ENCODE measurements around the gene SFMBT1. TPM values are rescaled to one million over a fixed set of nuclear protein-coding genes. Genes with fewer than 3 reads are reported as not detected.
A peak's percentile ranks its signal among the peaks of the same experiment; 100 is the strongest.

SFMBT1 gene
- polyA plus RNA-seq, 1 donor from 2014 or later = 17.8 TPM

DNA sequence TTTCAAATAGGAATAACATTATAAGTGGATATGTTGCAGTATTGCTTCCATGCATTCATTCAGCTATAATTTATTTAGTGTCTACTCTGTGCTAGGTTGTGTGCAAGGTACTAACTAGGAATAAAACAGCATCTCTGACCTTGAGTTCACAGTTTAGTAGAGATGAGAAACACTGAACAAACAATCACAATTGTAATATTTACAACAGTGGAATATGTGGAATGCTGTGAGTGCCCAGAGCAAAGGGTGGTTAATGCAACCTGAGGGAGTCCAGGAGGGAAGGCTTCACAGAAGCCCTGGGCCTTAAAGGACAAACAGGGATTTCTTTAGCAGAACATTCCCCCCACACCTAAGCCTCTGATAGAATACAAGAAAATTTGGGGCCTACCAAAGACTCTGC, 13.3 kb downstream of the SFMBT1 start:
- peak overlapping the region in 1 of 3 donors; percentile 10 for H3K27ac Mint-ChIP-seq
- peaks cover 13 to 22% (median 18%) of the 10 kb centered on the region in 3 donors for H3K4me1 Mint-ChIP-seq
- H3K36me3 Mint-ChIP-seq = peaks cover 3% of the 10 kb centered on the region
- H3K9me3 Mint-ChIP-seq = no peaks in the 10 kb centered on the region
- H3K4me3 Mint-ChIP-seq = no peak overlapping the region
- H3K27me3 Mint-ChIP-seq = no peaks in the 10 kb centered on the region

DNA sequence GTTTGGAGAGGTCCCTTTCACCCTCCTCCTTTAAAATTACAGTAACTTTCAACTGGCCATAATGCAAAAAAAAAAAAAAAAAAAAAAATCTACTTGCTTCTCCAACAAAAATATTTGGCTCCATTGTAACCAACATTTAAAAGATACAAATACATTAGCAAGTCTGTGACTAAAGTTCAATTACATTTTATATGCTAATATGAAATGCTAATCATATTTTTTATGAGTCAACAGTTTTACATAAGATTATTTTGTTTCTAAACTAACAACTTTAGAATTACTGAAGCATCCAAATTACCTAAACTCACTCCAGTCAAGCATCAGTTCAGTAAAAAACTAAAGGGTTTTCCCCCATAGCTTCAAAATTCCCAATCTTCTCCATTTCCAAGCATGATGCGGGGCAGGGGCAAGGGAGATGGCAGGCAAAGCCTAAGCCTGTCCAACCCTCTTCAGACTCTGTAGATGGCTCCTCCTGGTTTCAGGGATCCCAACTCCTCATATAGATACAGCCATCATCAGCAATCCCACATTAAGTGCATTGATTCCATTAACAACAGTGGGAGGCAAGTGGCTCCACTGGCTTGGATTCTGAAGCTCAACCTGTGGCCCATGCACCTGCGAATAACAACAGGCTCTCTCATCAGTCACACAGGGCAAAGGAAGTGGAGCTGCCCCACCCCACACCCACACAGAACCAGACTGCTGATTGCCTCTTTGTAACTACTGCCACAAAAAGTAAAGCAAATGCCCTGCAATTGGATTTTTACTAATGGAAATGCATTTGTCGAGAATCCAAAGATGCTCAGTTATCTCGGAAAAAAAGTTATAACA, 15.0 kb downstream of the SFMBT1 start:
- peak overlapping the region; percentile 3 to 48 (median 6) for H3K27ac Mint-ChIP-seq
- H3K4me1 Mint-ChIP-seq = peaks cover 17 to 20% (median 18%) of the 10 kb centered on the region in 3 donors
- peak overlapping the region in 2 of 4 donors; percentile 58 to 92 for H3K4me3 Mint-ChIP-seq
- no peaks in the 10 kb centered on the region for H3K9me3 Mint-ChIP-seq
- H3K27me3 Mint-ChIP-seq = no peaks in the 10 kb centered on the region
- H3K36me3 Mint-ChIP-seq = peaks cover 3% of the 10 kb centered on the region

DNA sequence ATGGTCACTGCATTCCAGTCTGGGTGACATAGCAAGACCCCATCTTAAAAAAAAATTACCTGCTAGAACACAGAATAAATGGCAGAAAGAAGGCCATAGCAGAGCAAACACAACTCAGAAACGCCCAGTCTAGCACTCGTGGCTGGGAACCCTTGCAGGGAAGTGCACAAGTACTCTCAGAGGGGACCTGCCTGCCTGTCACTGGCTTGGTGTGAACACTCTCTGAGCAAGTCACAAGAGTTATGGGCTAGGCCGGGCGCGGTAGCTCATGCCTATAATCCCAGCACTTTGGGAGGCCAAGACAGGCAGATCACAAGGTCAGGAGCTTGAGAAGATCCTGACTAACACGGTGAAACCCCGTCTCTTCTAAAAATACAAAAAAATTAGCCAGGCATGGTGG, 17.2 kb downstream of the SFMBT1 start:
- Mint-ChIP-seq H3K27ac (no peak overlapping the region), H3K4me3 (no peak overlapping the region), H3K9me3 (no peaks in the 10 kb centered on the region), H3K27me3 (no peaks in the 10 kb centered on the region), H3K36me3 (peaks cover 1% of the 10 kb centered on the region), H3K4me1 (peaks cover 21 to 25% (median 21%) of the 10 kb centered on the region in 3 donors)

DNA sequence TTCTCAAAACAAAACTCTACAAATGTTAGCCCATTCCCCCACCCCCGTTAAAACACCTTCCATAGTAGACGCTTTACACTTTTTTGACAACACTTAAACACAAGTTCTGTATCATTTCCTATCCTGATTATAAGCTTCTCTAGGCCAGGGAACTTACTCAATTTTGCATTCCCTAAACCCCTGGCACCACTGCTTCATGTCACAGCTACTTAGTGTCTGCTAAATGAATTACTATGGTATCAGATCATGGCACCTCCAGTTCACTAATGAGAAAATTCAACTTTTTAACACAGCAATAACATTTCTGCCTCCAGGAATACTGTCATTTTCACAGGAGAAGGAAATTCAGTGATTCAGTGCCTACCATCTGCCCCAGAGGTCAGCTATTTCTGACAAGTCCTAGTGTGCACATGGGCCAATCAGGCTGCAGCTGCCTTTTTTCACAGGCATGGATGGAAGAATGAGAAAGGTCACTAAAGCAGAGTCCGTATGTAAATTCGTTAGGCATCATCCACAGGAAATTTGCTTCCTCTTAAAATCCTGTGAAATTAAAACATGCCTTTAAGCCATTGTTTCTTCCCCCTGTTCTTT, 18.5 kb downstream of the SFMBT1 start:
- Mint-ChIP-seq H3K4me3 (no peak overlapping the region), H3K27ac (peak overlapping the region in 1 of 3 donors; percentile 50)

DNA sequence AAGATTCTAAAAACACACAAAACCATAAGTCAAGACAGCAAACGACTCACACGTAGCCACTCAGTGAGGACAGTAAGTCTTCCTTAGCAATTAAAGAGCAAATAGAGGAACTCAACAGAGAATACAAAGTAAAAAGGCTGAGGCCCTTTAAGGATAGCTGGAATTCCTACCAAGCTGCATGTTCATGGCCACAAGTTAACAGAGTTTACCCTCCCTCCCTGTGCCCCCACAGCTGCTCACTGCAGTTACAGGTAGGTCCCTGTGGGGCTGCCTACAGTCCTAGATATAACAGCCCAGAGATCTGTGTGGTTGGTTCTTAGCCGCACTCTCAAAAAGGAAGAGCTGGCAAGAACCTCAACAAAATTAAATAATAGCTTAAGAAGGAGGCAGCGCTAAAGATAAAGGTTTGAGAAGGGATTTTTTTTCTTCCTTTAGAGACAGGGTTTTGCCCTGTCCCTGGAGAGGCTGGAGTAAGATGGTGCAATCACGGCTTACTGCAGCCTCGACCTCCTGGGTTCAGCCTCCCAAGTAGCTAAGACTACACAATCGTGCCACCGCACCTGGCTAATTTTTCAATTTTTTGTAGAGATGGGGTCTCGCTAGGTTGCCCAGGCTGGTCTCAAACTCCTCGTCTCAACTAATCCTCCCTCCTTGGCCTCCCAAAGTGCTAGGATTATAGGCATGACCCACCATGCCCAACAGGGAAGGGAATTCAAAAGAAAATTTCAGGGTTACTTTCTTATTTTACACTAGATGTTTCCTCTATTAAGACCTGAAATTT, 19.3 kb downstream of the SFMBT1 start:
- Mint-ChIP-seq H3K4me3 (peak overlapping the region in 1 of 4 donors; percentile 11), H3K36me3 (peaks cover 3% of the 10 kb centered on the region), H3K27ac (no peak overlapping the region), H3K9me3 (no peaks in the 10 kb centered on the region), H3K4me1 (peaks cover 18 to 36% (median 24%) of the 10 kb centered on the region in 3 donors), H3K27me3 (no peaks in the 10 kb centered on the region)

More for the DNA sequence above, 18.5 kb downstream of the SFMBT1 start:
- peaks cover 3% of the 10 kb centered on the region for H3K36me3 Mint-ChIP-seq
- no peaks in the 10 kb centered on the region for H3K9me3 Mint-ChIP-seq
- no peaks in the 10 kb centered on the region for H3K27me3 Mint-ChIP-seq
- H3K4me1 Mint-ChIP-seq = peaks cover 21 to 33% (median 25%) of the 10 kb centered on the region in 3 donors

DNA sequence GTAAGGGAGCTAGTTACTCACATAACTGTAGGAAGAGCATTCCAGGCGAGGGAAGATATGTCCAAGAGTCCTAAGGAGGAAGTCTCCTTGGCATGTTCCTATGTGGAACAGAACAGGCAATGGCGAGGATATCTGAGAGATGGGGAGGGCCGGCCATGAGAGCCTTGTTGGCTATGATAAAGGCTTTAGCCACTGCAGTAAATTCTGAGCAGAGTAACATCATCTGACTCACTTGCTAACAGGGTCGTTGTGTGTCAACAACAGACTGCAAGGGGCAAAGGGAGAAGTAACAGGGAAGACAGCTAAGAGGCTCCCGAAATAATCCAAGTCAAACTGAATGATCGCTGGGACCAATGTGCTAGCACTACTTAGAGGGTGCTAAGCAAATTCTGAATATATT, 21.6 kb downstream of the SFMBT1 start:
- H3K27ac Mint-ChIP-seq = no peak overlapping the region
- no peak overlapping the region for H3K4me3 Mint-ChIP-seq
- H3K36me3 Mint-ChIP-seq = peaks cover 3% of the 10 kb centered on the region
- no peaks in the 10 kb centered on the region for H3K27me3 Mint-ChIP-seq
- no peaks in the 10 kb centered on the region for H3K9me3 Mint-ChIP-seq
- peaks cover 15 to 35% (median 21%) of the 10 kb centered on the region in 3 donors for H3K4me1 Mint-ChIP-seq

DNA sequence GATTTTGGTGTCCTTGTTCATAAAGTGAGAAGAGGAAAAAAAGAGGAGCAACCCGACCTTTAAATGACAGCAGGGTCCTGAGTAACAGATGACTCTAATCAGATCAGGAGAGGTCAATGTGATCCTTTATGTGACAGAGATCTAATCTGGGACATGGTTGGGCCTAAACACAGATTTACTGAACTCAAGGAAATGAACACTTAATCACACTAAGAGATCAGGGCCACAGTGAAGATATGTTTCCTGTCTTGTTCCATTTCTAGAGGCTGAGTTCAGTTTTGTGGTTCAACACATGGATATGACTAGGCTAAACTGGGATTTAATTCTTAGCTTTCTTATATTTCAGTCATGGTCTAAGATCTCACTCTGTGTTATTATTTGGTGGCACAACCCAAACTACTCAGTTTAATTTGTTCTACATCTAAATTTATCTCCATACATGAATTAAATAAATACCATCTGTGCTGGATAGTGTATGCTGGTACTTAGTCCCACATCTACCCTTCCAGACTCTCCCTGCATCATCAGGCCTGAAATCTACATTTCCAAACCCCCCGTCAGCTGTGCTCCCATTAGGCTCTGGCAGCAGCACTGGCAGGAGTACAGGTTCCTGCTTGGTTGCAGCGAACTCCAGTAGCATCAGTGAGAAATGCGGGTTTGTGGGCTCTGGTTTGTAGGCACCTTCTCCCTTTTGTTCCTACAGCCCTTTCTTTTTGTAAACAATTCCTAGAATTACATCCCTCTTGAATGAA, 22.6 kb downstream of the SFMBT1 start:
- Mint-ChIP-seq H3K9me3 (no peaks in the 10 kb centered on the region), H3K36me3 (peaks cover 3% of the 10 kb centered on the region), H3K4me1 (peaks cover 20 to 42% (median 28%) of the 10 kb centered on the region in 3 donors), H3K27me3 (no peaks in the 10 kb centered on the region), H3K27ac (no peak overlapping the region), H3K4me3 (no peak overlapping the region)

DNA sequence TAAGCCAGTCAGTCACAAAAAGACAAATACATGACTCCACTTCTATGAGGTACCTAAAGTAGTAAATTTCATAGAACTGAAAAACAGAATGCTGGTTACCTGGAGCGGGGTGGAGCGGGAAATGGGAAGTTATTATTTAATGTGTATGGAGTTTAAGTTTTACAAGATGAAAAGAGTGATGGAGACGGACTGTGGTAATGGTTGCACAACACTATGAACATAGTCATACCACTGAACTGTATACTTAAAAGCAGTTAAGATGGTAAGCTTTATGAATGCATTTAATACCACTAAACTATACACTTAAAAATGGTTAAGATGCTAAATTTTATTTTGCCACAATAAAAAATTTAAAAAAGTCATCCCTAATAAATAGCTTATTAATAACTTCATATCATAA, 23.2 kb downstream of the SFMBT1 start:
- Mint-ChIP-seq H3K4me1 (peaks cover 22 to 44% (median 32%) of the 10 kb centered on the region in 3 donors), H3K4me3 (no peak overlapping the region), H3K27me3 (no peaks in the 10 kb centered on the region), H3K36me3 (peaks cover 2% of the 10 kb centered on the region), H3K27ac (no peak overlapping the region), H3K9me3 (no peaks in the 10 kb centered on the region)

DNA sequence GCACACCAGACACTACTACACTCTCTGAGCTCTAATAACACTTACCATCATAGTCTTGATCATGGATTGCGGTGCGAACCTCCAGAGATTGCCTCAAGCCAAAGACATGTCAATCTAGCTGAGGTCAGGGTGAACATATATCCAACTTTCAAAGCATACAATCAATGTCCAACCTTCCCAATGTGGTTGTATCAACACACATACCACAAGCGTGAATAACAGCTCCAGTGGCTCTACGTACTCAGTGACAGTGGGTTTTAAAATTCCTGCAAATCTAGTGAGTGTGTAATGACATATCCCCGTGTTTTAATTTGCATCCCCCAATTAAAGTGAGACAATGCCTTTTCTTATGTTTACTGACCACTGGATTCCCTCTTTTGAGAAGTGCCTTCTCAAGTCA, 29.6 kb downstream of the SFMBT1 start:
- H3K9me3 Mint-ChIP-seq = no peaks in the 10 kb centered on the region
- H3K4me3 Mint-ChIP-seq = no peak overlapping the region
- H3K27ac Mint-ChIP-seq = no peak overlapping the region
- H3K27me3 Mint-ChIP-seq = no peaks in the 10 kb centered on the region
- H3K4me1 Mint-ChIP-seq = peaks cover 22 to 29% (median 26%) of the 10 kb centered on the region in 3 donors
- H3K36me3 Mint-ChIP-seq = peaks cover 6% of the 10 kb centered on the region

DNA sequence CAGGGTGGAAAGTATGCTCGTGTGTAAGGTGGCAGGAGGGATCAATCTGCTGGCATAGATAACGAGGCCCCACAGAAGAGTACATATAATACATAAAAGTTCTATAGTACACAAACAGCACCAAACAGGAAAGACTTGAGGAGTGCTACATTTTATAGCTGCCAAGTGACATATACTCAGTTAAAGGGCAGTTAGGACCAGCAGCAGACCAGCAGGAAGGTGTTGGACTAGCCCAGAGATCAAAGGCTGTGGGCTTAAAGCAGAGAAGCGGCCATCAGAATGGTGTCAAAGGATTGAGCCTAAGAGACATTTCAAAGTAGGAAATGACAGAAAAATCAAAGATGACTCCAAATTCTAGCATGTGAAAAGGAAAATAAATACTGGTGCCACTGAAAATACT, 34.5 kb downstream of the SFMBT1 start:
- Mint-ChIP-seq H3K4me3 (no peak overlapping the region), H3K36me3 (peaks cover 4% of the 10 kb centered on the region), H3K27me3 (no peaks in the 10 kb centered on the region), H3K4me1 (peaks cover 15 to 19% (median 18%) of the 10 kb centered on the region in 3 donors), H3K27ac (peak overlapping the region in 2 of 3 donors; percentile 12 to 78), H3K9me3 (no peaks in the 10 kb centered on the region)

DNA sequence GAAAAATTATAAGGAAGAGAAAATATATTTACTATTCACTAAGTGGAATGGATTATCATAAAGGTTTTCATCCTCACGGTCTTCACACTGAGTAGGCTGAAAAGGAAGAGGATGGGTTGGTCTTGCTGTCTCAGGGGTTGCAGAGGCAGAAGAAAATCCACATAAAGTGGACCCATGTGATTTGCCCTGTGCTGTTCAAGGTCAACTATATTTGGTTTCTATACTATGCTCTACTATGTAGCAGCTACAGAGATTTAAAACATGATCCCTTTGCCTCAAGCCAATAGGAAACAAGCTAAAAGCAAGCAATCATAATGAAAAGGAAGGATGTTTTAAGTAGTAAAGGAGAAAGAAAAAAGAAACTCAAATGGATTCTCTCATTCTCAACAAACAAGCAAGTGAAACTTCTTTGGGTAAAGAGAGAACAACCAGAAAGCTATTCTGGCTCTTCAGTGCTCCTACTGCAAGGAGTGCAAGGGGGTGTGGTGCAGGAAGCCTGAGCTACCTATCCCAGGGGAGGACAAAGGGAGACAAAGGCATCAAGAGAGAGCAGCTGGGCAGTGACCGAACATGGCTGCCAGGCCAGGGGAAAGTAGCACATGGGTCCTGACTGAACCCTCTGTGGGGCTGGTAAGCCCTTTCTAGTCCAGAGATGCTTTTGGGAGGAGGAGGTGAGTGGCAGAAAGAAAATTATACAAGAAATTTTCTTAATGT, 35.9 kb downstream of the SFMBT1 start:
- peaks cover 4% of the 10 kb centered on the region for H3K36me3 Mint-ChIP-seq
- no peaks in the 10 kb centered on the region for H3K27me3 Mint-ChIP-seq
- H3K9me3 Mint-ChIP-seq = no peaks in the 10 kb centered on the region
- H3K27ac Mint-ChIP-seq = peak overlapping the region in 2 of 3 donors; percentile 37 to 41
- H3K4me3 Mint-ChIP-seq = peak overlapping the region in 1 of 4 donors; percentile 63
- H3K4me1 Mint-ChIP-seq = peaks cover 23 to 28% (median 23%) of the 10 kb centered on the region in 3 donors

DNA sequence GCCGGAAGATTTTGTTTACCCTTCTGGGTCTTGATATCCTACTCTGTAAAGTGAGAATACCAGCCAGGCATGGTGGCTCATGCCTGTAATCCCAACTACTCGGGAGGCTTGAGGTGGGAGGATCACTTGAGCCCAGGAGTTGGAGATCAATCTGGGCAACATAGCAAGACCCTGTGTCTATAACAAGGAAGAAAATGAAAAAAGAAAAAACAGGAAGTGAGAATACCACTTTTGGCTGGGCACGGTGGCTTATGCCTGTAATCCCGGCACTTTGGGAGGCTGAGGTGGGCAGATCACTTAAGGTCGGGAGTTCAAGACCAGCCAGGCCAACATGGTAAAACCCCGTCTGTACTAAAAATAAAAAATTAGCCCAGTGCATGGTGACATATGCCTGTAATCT, 36.9 kb downstream of the SFMBT1 start:
- Mint-ChIP-seq H3K4me1 (peaks cover 23 to 29% (median 23%) of the 10 kb centered on the region in 3 donors), H3K4me3 (no peak overlapping the region), H3K27ac (no peak overlapping the region), H3K9me3 (no peaks in the 10 kb centered on the region), H3K36me3 (peaks cover 5% of the 10 kb centered on the region), H3K27me3 (no peaks in the 10 kb centered on the region)

DNA sequence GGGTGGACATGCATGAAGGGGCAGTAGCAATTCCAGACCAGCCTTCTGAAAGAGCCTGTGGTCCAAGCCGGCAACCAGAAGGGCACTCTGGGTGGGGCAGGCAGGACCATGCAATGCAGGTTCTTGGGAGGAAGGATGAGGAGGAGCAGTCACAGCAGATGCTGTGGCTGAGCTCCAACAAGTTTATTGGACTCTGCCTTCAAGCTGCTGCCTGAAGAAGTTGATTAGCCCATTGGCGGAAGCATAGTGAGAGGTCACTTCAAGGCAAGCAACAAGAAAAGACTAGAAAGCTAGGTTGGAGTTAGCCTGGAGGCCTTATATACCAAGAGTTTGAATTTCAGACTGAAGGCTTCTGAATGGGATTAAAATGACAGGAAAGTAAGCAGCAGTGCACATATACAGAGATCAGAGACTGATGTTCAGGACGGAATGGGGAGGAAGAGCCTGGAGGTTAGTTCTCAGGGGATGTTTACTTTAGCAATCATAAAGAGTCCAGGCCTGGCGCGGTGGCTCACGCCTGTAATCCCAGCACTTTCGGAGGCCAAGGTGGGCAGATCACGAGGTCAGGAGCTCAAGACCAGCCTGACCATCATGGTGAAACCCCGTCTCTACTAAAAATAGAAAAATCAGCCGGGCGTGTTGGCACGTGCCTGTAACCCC, 39.9 kb downstream of the SFMBT1 start:
- H3K4me1 Mint-ChIP-seq = peaks cover 20 to 24% (median 23%) of the 10 kb centered on the region in 3 donors
- H3K27me3 Mint-ChIP-seq = no peaks in the 10 kb centered on the region
- no peak overlapping the region for H3K27ac Mint-ChIP-seq
- H3K4me3 Mint-ChIP-seq = no peak overlapping the region
- H3K36me3 Mint-ChIP-seq = peaks cover 4% of the 10 kb centered on the region
- H3K9me3 Mint-ChIP-seq = no peaks in the 10 kb centered on the region

All from IgD-negative memory B cell (primary cell).